OCI-LY3 (cell line): ENCODE results near the gene TMX4.

Experiments
- EZH2phosphoT487 ChIP-seq: fragments of 200-600 bp; shearing (Covaris generic); IDR thresholded peaks from 2 replicates; pipeline ENCODE4 v1.6.1; 2018; ENCODE audit warnings: antibody characterized with exemption, mixed run types, low read depth
- TF ChIP-seq, protein P1 (sequence below): fragments of 200-600, 300-600 bp; sonication (generic); IDR thresholded peaks from 2 replicates; pipeline ENCODE4 v1.5.1; 2014; ENCODE audit warnings: antibody characterized with exemption, low read length, low read depth

DNA sequence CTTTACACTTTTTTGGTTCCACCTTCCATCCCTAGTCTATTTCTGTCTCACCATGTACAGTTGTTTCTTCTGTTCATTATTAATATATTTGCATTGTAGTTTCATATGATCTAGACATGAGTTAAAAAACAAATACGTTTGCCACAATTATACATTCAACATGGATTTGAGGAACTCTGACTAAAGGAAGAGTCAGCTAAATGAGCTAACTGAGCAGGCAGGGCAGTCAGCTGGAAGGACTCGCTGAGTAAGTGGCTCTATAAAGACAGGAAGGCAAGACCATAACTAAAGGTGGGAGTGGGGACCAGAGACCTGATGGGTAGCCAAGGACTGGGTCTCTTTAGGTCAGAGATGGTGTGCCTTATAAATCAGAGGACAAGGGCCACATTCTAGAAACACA is 26.3 kb downstream of the TMX4 start:
- TF ChIP-seq, protein P1, sequence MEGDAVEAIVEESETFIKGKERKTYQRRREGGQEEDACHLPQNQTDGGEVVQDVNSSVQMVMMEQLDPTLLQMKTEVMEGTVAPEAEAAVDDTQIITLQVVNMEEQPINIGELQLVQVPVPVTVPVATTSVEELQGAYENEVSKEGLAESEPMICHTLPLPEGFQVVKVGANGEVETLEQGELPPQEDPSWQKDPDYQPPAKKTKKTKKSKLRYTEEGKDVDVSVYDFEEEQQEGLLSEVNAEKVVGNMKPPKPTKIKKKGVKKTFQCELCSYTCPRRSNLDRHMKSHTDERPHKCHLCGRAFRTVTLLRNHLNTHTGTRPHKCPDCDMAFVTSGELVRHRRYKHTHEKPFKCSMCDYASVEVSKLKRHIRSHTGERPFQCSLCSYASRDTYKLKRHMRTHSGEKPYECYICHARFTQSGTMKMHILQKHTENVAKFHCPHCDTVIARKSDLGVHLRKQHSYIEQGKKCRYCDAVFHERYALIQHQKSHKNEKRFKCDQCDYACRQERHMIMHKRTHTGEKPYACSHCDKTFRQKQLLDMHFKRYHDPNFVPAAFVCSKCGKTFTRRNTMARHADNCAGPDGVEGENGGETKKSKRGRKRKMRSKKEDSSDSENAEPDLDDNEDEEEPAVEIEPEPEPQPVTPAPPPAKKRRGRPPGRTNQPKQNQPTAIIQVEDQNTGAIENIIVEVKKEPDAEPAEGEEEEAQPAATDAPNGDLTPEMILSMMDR, result no peak
- TF ChIP-seq EZH2phosphoT487, result no peak
